ENCODE results near the gene GLTPD2. TPM values are rescaled to one million over a fixed set of nuclear protein-coding genes. Genes with fewer than 3 reads are reported as not detected.

The GLTPD2 gene
- total and polyA plus RNA-seq, 10 of the 15 experiments (the other 5 are each of a cell fraction or from before 2014, with no cell fraction given): 0.16 to 0.34 TPM; not detected in 8

DNA sequence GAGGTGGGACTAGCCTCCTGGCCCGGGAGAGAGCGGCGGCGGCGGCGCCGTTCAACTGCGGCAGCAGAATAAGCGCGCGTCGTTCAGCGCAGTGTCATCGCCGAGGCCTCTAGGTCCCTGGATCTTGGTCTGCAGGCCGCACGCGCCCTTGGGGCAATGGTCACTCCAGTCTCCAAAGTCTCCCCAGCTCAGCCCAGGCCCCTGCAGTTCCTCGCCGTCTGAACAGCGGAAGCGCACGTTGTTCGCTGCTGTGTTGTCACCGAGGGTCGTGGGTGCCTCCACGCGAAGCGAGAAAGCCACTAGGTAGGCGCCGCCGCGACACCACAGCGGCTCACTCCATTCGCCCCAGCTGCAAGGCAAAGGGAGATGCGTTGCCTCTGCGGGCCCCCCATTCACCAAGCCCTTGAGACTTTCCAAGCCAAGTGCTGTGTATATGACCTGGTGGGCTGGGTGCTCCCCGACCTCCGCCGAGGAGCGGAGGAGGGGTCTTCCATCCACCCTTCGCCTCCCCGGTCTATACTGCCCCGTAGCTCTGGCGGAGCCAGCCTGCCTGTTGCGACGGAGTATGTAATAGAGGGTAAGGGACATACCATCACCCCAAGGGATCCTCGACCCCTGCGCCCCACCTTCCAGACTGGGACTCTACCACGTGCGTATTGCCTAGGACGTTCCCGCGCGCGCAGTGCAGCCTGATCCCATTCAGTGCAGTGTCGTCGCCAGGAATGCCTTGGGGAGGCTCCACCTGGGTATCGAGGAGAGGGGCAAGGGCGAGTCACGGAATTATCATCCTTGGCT, 3.3 kb upstream of the GLTPD2 start:
- ChIA-PET CTCF (interaction anchor here (0.8 kb wide), 1 partner anchor 9 kb away, joined by 3 read pairs; no protein-coding TSS in a partner anchor), SMC1A (ENCODE audit: uncharacterized antibody, unreplicated experiment) (no interaction called here), POLR2A (no interaction called here), RAD21 (ENCODE audit: unreplicated experiment) (interaction anchor here (1.7 kb wide), 1 partner anchor 75 kb away, joined by 5 read pairs; the partner anchor contains the start of gene ARRB2)
- DNase-seq (ENCODE audit: low read depth, low spot score) (no peak), ATAC-seq (no peak), FAIRE-seq (no peak)
- no TSS peak for BruUV-seq (replicated peaks)
- 20% methylated on average over 61 of the region's 61 CpGs for WGBS (ENCODE audit: insufficient coverage, insufficient replicate concordance, low lambda C conversion rate, missing lambda C conversion rate)
- intact Hi-C loops (cut with micrococcal nuclease; ENCODE audit: unreplicated experiment): loop anchor here (2.0 to 10.0 kb wide), 3 partner anchors 51 to 103 kb away; partner anchors contain the start of genes ARRB2, CXCL16, MED11 and ZMYND15
- in situ Hi-C loops (cut with MboI): no loop called here
- Histone ChIP-seq H3K27ac (ENCODE audit: control insufficient read depth, insufficient read depth) (no peak overlapping the region), H3K4me2 (ENCODE audit: control insufficient read depth, insufficient read depth) (no peak overlapping the region; the same call in 1 of the 2 replicates), H3K27me3 (replicated peaks in 1 of 2; ENCODE audit: control insufficient read depth in 2 of 2, insufficient read depth in 2 of 2, low read length in 1 of 2) (peaks cover 18 to 19% of the 10 kb centered on the region in 2 experiments), H3K36me3 (ENCODE audit: control insufficient read depth in 2 of 2, insufficient read depth in 2 of 2, low read length in 1 of 2) (no peaks in the 10 kb centered on the region), H3K9me3 (replicated peaks; ENCODE audit: control insufficient read depth, insufficient read depth, low read length) (no peaks in the 10 kb centered on the region), H3K79me2 (ENCODE audit: control insufficient read depth, insufficient read depth, low read length) (no peaks in the 10 kb centered on the region), H3K9ac (ENCODE audit: control insufficient read depth, insufficient read depth, low read length) (no peak overlapping the region), H4K20me1 (ENCODE audit: control insufficient read depth, insufficient read depth) (no peaks in the 10 kb centered on the region), H3K4me3 (no peak overlapping the region), H3K4me1 (ENCODE audit: control insufficient read depth, insufficient read depth, low read length) (peaks cover 9% of the 10 kb centered on the region), H2AFZ (ENCODE audit: control insufficient read depth, low read depth, low read length) (no peak overlapping the region)
- no peak for TF ChIP-seq GATAD2B (conservative IDR thresholded peaks at IDR 0.05; ENCODE audit: low read depth)
- no peak for TF ChIP-seq IRF4 (IDR thresholded peaks at IDR 0.05; ENCODE audit: low read depth, low read length)
- TF ChIP-seq, protein P1, sequence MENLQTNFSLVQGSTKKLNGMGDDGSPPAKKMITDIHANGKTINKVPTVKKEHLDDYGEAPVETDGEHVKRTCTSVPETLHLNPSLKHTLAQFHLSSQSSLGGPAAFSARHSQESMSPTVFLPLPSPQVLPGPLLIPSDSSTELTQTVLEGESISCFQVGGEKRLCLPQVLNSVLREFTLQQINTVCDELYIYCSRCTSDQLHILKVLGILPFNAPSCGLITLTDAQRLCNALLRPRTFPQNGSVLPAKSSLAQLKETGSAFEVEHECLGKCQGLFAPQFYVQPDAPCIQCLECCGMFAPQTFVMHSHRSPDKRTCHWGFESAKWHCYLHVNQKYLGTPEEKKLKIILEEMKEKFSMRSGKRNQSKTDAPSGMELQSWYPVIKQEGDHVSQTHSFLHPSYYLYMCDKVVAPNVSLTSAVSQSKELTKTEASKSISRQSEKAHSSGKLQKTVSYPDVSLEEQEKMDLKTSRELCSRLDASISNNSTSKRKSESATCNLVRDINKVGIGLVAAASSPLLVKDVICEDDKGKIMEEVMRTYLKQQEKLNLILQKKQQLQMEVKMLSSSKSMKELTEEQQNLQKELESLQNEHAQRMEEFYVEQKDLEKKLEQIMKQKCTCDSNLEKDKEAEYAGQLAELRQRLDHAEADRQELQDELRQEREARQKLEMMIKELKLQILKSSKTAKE (IDR thresholded peaks at IDR 0.05; ENCODE audit: low read depth, poor library complexity, severe bottlenecking): no peak
- TF ChIP-seq BACH1 (IDR thresholded peaks at IDR 0.05; ENCODE audit: borderline replicate concordance): no peak
- TF ChIP-seq ZNF217 (IDR thresholded peaks at IDR 0.05): no peak
- TF ChIP-seq, protein P2, sequence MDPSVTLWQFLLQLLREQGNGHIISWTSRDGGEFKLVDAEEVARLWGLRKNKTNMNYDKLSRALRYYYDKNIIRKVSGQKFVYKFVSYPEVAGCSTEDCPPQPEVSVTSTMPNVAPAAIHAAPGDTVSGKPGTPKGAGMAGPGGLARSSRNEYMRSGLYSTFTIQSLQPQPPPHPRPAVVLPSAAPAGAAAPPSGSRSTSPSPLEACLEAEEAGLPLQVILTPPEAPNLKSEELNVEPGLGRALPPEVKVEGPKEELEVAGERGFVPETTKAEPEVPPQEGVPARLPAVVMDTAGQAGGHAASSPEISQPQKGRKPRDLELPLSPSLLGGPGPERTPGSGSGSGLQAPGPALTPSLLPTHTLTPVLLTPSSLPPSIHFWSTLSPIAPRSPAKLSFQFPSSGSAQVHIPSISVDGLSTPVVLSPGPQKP (IDR thresholded peaks at IDR 0.05; ENCODE audit: low read depth, low read length): no peak
- TF ChIP-seq, protein P3, sequence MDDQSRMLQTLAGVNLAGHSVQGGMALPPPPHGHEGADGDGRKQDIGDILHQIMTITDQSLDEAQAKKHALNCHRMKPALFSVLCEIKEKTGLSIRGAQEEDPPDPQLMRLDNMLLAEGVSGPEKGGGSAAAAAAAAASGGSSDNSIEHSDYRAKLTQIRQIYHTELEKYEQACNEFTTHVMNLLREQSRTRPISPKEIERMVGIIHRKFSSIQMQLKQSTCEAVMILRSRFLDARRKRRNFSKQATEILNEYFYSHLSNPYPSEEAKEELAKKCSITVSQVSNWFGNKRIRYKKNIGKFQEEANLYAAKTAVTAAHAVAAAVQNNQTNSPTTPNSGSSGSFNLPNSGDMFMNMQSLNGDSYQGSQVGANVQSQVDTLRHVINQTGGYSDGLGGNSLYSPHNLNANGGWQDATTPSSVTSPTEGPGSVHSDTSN (IDR thresholded peaks at IDR 0.05; ENCODE audit: insufficient replicate concordance, low read depth, low read length): no peak
- no peak for TF ChIP-seq IKZF2 (IDR thresholded peaks at IDR 0.05)
- TF ChIP-seq, protein P4, sequence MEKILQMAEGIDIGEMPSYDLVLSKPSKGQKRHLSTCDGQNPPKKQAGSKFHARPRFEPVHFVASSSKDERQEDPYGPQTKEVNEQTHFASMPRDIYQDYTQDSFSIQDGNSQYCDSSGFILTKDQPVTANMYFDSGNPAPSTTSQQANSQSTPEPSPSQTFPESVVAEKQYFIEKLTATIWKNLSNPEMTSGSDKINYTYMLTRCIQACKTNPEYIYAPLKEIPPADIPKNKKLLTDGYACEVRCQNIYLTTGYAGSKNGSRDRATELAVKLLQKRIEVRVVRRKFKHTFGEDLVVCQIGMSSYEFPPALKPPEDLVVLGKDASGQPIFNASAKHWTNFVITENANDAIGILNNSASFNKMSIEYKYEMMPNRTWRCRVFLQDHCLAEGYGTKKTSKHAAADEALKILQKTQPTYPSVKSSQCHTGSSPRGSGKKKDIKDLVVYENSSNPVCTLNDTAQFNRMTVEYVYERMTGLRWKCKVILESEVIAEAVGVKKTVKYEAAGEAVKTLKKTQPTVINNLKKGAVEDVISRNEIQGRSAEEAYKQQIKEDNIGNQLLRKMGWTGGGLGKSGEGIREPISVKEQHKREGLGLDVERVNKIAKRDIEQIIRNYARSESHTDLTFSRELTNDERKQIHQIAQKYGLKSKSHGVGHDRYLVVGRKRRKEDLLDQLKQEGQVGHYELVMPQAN (conservative IDR thresholded peaks at IDR 0.05): no peak
- TF ChIP-seq PML (IDR thresholded peaks at IDR 0.05; ENCODE audit: low read length): no peak
- no peak for TF ChIP-seq TCF7 (IDR thresholded peaks at IDR 0.05; ENCODE audit: borderline replicate concordance)
- TF ChIP-seq, protein P5, sequence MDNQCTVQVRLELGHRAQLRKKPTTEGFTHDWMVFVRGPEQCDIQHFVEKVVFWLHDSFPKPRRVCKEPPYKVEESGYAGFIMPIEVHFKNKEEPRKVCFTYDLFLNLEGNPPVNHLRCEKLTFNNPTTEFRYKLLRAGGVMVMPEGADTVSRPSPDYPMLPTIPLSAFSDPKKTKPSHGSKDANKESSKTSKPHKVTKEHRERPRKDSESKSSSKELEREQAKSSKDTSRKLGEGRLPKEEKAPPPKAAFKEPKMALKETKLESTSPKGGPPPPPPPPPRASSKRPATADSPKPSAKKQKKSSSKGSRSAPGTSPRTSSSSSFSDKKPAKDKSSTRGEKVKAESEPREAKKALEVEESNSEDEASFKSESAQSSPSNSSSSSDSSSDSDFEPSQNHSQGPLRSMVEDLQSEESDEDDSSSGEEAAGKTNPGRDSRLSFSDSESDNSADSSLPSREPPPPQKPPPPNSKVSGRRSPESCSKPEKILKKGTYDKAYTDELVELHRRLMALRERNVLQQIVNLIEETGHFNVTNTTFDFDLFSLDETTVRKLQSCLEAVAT (IDR thresholded peaks at IDR 0.05): no peak
